VCaP (cell line): ENCODE data around the gene SFT2D3.

Source experiments
- H3K27ac ChIP-seq: fragments of 450-650 bp; 2 replicates; pipeline ENCODE4 v1.5.1; 2017
- TF ChIP-seq, protein P1 (sequence below): fragments of 450-650 bp; conservative IDR thresholded peaks from 2 replicates; pipeline ENCODE4 v1.5.1; 2017; ENCODE audit warnings: mild to moderate bottlenecking, moderate library complexity

SFT2D3 gene

DNA sequence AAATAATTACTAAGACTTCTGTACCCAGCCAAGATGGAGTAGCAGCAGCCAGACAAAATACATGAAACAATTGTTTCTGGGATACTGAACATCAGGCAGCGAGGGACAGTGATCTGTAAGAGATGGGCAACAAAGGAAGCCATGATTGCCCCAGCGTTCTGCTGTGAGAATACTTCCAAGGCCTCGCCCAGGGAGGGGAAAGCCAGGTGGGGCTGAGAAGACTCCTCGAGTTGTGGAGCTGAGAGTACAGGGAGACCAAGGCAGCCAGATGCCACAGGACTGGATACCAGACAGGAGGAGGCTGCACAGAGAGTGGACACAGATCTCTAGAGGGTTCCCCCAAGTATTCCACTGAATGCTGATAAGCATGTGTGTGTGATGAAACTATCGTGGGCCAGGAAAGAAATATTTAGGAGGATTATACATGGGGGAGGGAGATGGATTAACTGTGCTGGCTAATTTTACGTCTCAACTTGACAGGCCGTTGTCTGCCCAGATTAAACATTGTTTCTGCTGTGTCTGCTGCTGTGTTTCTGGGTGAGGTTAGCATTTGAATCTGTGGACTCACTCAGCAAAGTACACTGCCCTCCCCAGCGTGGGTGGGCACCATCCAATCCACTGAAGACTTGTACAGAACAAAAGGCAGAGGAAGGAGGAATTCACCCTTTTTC is 15.8 kb upstream of the SFT2D3 start:
- TF ChIP-seq, protein P1, sequence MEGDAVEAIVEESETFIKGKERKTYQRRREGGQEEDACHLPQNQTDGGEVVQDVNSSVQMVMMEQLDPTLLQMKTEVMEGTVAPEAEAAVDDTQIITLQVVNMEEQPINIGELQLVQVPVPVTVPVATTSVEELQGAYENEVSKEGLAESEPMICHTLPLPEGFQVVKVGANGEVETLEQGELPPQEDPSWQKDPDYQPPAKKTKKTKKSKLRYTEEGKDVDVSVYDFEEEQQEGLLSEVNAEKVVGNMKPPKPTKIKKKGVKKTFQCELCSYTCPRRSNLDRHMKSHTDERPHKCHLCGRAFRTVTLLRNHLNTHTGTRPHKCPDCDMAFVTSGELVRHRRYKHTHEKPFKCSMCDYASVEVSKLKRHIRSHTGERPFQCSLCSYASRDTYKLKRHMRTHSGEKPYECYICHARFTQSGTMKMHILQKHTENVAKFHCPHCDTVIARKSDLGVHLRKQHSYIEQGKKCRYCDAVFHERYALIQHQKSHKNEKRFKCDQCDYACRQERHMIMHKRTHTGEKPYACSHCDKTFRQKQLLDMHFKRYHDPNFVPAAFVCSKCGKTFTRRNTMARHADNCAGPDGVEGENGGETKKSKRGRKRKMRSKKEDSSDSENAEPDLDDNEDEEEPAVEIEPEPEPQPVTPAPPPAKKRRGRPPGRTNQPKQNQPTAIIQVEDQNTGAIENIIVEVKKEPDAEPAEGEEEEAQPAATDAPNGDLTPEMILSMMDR, result no peak
- no peak overlapping the region for H3K27ac ChIP-seq

DNA sequence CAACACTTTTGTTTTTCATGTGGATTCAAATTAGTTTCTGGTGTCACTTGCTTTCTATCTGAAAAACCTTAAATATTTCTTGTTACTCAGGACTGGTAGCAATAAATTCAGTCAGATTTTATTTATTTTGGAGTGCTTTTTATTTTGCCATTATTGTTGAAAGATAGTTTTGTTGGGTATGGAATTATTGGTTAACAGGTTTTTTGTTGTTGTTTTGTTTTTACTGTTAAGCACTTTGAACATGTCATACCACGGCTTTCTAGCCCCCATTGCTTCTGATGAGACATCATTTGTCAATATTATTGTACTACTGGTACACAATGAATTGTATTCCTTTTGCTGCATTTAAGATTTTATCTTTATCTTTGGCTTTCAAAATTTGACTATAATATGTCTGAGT is 12.9 kb upstream of the SFT2D3 start:
- no peak overlapping the region for H3K27ac ChIP-seq
- TF ChIP-seq, protein P1, result no peak

DNA sequence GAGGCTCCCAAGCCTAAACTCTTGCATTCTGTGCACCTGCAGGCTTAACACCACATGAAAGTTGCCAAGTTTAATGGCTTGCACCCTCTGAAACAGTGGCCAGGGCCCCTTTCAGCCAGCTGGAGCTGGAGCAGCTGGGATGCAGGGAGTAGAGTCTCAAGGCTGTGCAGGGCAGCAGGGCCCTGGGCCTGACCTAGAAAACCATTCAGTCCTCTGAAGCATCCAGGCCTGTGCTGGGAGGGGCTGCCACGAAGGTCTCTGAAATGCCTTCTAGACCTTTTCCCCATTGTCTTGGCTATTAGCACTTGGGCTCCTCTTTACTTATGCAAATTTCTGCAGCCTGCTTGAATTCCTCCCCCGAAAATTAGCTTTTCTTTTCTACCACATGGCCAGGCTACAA is 10.6 kb upstream of the SFT2D3 start:
- no peak overlapping the region for H3K27ac ChIP-seq
- TF ChIP-seq, protein P1, result no peak

DNA sequence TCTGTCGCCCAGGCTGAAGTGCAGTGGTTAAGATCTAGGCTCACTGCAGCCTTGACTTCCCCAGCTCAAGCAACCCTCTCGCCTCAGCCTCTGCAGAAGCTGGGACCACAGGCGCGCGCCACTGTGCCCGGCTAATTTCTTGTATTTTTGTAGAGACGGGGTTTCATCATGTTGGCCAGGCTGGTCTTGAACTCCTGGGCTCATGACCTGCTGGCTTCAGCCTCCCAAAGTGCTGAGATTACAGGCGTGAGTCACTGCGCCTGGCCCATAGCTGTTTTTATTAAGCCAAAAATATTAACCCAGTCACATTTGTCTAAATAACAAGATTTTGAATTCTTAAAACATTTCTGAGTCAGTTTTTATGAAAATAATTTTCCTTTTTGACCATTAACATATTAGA is 6.3 kb upstream of the SFT2D3 start:
- H3K27ac ChIP-seq, result no peak overlapping the region
- TF ChIP-seq, protein P1, result no peak

DNA sequence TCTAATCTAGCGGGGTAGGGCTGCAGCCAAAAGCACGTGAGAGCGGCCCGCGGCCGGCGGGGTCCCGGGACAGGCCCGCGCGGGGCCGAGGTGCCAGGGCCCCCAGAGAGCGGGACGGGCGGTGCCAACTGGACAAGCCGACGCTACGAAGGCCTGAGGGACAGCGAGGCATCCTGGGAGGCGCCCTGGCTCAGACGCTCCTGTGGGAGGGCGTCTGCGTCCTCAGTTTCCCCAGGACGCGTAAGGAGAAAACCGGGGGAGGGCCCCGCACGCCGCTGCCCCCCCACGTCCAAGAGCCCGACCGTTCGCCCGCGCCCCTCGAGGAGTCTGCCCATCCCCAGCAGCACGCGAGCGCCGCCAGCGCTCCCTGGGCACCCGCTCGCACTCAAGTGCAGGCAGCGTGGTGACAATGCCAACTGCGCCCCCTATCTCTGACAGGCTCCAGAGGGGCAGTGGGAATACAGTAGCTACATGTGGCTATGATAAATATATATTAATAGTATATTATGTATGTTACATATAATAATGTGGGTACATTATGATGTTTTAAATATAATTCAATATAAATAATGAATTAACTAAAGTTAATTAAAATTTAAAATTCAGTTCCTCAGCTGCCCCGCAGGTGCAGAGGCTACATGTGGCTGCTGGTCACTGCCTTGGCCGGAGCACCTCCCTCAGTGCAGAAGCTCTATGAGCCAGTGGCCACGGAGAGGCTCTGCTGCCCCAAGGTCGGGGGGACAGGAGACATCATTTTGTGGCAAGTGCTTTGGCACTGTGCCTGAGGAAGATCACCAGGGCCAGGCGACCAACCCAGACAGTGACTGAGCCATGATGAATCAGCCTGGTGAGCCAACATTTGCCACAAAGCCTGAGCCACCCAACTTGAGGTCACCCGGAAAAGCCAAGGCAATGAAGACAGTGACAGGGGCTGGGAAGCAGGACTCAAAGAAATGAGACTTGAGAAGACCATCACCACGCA is 5.5 kb upstream of the SFT2D3 start:
- TF ChIP-seq, protein P1, result no peak
- H3K27ac ChIP-seq, result no peak overlapping the region

DNA sequence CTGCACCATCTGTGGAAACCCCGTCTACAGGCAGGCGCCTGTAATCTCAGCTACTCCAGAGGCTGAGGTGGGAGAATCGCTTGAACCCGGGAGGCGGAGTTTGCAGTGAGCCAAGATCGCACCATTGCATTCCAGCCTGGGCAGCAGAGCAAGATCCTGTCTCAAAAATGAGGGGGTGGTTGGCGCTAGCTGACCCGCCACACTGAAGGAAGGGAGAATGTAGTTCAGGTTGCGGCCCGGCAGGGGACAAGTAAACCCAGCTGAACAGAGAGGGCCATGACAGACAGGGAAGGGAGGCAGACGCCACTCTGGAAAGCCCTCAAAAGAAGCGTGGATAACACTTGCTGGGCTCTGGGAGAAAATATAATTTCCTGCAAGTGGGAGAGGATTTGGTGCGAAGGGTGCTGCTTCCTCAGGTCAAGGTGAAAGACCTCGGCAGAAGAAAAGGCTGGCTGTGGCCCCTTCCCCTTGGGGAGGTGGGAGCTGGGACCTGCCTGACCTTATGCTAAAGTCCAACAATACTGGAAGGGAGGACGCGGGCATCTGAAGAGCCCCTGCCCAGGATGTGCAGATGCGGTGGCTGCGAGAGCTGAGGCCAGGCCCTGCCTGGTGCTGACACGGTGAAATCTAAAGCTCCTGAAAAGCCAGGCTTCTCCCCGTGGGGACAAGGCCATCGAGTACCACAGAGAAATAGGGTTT is 3.7 kb upstream of the SFT2D3 start:
- TF ChIP-seq, protein P1, result no peak
- H3K27ac ChIP-seq, result no peak overlapping the region
